PFSK-1 (cell line): ENCODE measurements around the gene ZNHIT2.

Source experiments
- FOXP2 ChIP-seq: optimal IDR thresholded peaks from 2 replicates; pipeline ENCODE3; 2011; ENCODE audit warnings: borderline replicate concordance, control low read depth, inconsistent platforms; ENCODE audit not compliant: insufficient read depth; ENCODE audit errors: extremely low read length, extremely low read depth
- POLR2AphosphoS5 ChIP-seq: IDR thresholded peaks from 2 replicates; pipeline ENCODE4 v1.6.1; 2012; ENCODE audit warnings: low read depth, mild to moderate bottlenecking, control low read depth, low read length, moderate library complexity
- SIN3A ChIP-seq: IDR thresholded peaks from 2 replicates; pipeline ENCODE4 v1.6.1; 2012; ENCODE audit warnings: mild to moderate bottlenecking, low read length, moderate library complexity, borderline replicate concordance; ENCODE audit not compliant: insufficient read depth
- TAF1 ChIP-seq: IDR thresholded peaks from 2 replicates; pipeline ENCODE4 v1.6.1; 2012; ENCODE audit warnings: low read length, control low read depth, borderline replicate concordance; ENCODE audit not compliant: insufficient read depth
- TF ChIP-seq, protein P1 (sequence below), 2 experiments: IDR thresholded peaks; 2 replicates each; pipeline versions ENCODE4 v1.6.1 to v1.8.0; 2011 to 2012; ENCODE audit warnings: low read depth in 2 of 2, low read length in 2 of 2, control low read depth in 1 of 2, inconsistent platforms in 1 of 2, mild to moderate bottlenecking in 1 of 2, moderate library complexity in 1 of 2; ENCODE audit not compliant: insufficient read depth in 1 of 2

The ZNHIT2 gene

DNA sequence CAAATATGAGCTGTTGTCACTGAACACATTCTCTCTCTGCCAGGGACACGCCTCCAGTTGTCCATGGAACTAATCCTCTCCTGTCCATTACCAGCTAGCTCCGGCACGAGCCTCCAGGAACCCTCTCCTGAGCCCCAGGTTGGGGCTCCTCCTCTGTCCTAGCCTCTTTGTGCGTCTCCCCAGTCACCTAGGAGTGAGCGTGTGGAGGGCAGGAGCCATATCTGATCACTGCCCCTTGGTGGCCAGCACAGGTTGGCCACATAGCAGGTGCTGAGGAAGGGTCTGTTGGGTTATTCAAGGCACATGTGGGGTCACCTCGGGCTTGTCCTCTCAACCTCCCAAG is 14.4 kb upstream of the ZNHIT2 start:
- TF ChIP-seq TAF1 (no peak), FOXP2 (no peak), POLR2AphosphoS5 (no peak), SIN3A (no peak)
- TF ChIP-seq, protein P1, sequence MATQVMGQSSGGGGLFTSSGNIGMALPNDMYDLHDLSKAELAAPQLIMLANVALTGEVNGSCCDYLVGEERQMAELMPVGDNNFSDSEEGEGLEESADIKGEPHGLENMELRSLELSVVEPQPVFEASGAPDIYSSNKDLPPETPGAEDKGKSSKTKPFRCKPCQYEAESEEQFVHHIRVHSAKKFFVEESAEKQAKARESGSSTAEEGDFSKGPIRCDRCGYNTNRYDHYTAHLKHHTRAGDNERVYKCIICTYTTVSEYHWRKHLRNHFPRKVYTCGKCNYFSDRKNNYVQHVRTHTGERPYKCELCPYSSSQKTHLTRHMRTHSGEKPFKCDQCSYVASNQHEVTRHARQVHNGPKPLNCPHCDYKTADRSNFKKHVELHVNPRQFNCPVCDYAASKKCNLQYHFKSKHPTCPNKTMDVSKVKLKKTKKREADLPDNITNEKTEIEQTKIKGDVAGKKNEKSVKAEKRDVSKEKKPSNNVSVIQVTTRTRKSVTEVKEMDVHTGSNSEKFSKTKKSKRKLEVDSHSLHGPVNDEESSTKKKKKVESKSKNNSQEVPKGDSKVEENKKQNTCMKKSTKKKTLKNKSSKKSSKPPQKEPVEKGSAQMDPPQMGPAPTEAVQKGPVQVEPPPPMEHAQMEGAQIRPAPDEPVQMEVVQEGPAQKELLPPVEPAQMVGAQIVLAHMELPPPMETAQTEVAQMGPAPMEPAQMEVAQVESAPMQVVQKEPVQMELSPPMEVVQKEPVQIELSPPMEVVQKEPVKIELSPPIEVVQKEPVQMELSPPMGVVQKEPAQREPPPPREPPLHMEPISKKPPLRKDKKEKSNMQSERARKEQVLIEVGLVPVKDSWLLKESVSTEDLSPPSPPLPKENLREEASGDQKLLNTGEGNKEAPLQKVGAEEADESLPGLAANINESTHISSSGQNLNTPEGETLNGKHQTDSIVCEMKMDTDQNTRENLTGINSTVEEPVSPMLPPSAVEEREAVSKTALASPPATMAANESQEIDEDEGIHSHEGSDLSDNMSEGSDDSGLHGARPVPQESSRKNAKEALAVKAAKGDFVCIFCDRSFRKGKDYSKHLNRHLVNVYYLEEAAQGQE (IDR thresholded peaks at IDR 0.05; ENCODE audit: insufficient read depth in 1 of 2, low read depth in 2 of 2, low read length in 2 of 2): no peak

DNA sequence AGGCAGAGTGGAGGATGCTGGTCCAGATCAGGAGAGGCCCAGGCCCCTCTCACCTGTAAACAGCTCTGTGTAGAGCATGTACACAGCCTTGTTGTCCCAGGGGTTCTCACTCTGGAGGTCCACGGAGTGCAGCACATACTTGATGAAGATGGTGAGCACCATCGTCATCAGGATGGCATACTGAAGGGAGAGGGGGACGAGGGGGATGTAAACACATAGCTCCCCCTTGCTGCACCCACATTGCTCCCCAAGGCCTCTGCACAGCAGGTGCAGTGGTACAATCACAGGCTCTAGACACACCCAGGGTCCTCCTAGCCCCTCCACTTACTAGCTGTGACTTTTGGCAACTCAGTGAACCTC is 13.9 kb upstream of the ZNHIT2 start:
- TF ChIP-seq FOXP2 (no peak), TAF1 (no peak), POLR2AphosphoS5 (no peak), SIN3A (no peak)
- TF ChIP-seq, protein P1 (IDR thresholded peaks at IDR 0.05; ENCODE audit: insufficient read depth in 1 of 2, low read depth in 2 of 2, low read length in 2 of 2): no peak

DNA sequence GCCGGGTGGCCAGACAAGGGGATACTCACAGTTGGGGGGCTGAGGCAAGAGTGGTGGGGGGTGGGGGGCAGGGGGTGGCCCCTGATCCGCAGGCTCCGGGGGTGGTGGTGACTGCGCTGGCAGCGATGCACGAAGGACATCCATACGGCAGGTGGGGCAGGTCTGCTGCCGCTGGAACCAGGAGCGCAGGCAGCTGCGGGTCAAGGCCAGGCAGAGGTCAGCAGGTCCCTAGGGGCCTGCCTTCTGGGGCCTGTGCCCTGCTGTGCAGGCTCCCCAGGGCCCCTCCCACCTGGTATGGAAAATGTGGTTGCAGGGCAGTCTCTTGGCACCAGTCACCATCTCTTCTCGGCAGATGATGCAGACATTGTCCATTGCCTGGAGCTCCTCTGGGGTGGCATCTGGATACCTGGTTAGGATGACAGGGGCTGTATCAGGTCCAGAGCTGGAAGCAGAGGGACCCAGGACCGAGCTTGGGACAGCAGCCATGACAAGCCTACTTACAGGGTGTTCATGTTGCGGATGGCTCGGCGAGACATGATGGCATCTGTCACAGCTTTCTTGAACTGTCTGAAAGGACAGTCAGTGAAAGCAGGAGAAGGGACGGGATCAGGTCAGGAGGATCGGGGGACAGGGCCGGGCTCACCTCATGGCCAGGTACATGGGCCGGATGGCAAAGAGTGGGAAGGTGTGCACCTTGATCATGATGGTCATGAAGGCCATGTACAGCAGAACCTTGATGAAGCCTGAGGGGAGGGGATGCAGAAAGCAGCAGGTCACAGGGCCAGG is 13.3 kb upstream of the ZNHIT2 start:
- TF ChIP-seq TAF1: no peak
- TF ChIP-seq, protein P1 (IDR thresholded peaks at IDR 0.05; ENCODE audit: insufficient read depth in 1 of 2, low read depth in 2 of 2, low read length in 2 of 2): no peak
- TF ChIP-seq POLR2AphosphoS5: no peak
- no peak for TF ChIP-seq SIN3A
- TF ChIP-seq FOXP2: no peak

DNA sequence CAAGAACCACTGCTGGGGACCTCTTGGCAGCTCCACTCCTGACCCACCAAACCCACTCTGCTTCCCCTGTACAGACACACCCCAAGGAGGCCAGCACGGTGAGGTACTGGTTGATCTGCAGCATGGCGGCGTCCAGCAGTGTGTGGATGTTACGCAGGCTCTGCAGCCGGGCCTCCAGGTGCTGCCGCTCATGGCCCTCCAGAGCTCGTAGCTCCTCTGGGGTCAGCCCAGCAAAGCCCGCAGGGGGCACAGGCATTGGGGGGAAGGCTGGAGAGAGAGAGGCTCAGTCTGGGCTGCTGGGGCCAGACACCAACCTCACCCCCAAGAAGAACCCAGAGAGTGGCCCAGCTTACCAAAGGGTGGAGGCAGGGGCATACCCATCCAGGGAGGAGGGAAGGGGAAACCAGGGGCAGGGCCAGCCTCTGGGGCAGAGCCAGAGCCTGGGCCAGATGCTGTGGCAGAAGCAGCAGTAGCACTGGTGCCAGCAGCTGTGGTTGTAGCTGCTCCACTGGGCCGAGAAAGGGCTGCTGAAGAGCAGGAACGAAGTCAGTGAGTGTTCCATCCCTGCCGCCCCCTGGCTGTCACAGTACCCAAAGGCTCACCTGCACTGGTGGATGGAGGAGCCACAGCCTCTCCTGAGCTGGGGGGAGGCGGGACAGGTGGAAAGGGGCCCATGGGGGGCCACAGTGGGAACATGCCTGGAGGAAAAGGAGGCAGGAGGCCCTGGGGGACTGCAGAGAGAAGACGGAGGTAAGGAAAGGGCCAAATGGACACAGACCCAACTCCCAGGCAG is 12.3 kb upstream of the ZNHIT2 start:
- TF ChIP-seq TAF1 (no peak), POLR2AphosphoS5 (no peak), FOXP2 (no peak), SIN3A (no peak)
- TF ChIP-seq, protein P1 (IDR thresholded peaks at IDR 0.05; ENCODE audit: insufficient read depth in 1 of 2, low read depth in 2 of 2, low read length in 2 of 2): no peak
